Fibroblast of lung (primary cell): ENCODE data around the gene CHST9. TPM values are rescaled to one million over a fixed set of nuclear protein-coding genes. Genes with fewer than 3 reads are reported as not detected.

Experiments
- DNase-seq, 2 donors: peaks; one replicate each; pipeline versions ENCODE4 v3.0.0 to v3.0.0-alpha.2; 2010; ENCODE audit warnings: low read depth in 2 of 2
- H2AFZ ChIP-seq: 2 replicates; pipeline ENCODE4 v1.5.1; 2012; ENCODE audit warnings: low read length, control low read depth, inconsistent platforms
- H3K27ac ChIP-seq: 2 replicates; pipeline ENCODE4 v1.5.1; 2011; ENCODE audit warnings: low read length, control low read depth; ENCODE audit not compliant: insufficient read depth
- H3K27me3 ChIP-seq: 2 replicates; pipeline ENCODE4 v1.5.1; 2011; ENCODE audit warnings: mild to moderate bottlenecking, low read length; ENCODE audit not compliant: control insufficient read depth, insufficient read depth
- H3K36me3 ChIP-seq: 2 replicates; pipeline ENCODE4 v1.5.1; 2011; ENCODE audit warnings: low read length; ENCODE audit not compliant: control insufficient read depth, insufficient read depth
- H3K4me1 ChIP-seq: 2 replicates; pipeline ENCODE4 v1.5.1; 2011; ENCODE audit warnings: low read length; ENCODE audit not compliant: control insufficient read depth, insufficient read depth; ENCODE audit errors: extremely low read depth
- H3K4me2 ChIP-seq: 2 replicates; pipeline ENCODE4 v1.5.1; 2011; ENCODE audit warnings: low read length, control low read depth; ENCODE audit not compliant: insufficient read depth; ENCODE audit errors: extremely low read depth
- H3K4me3 ChIP-seq, 4 experiments: fragments of 200-600 bp in 1 of 4; sonication (generic) in 1 of 4; replicated peaks in 1 of 4; 2 replicates each; pipeline ENCODE4 v1.5.1; 2011 to 2016; ENCODE audit warnings: low read length in 4 of 4, low read depth in 3 of 4, mild to moderate bottlenecking in 3 of 4, control low read depth in 2 of 4, inconsistent platforms in 1 of 4, mixed read lengths in 1 of 4; ENCODE audit not compliant: insufficient read depth in 1 of 4; ENCODE audit errors: control extremely low read depth in 1 of 4
- H3K79me2 ChIP-seq: 2 replicates; pipeline ENCODE4 v1.5.1; 2012; ENCODE audit warnings: mild to moderate bottlenecking, low read length, inconsistent platforms; ENCODE audit not compliant: control insufficient read depth, insufficient read depth
- H3K9ac ChIP-seq: 2 replicates; pipeline ENCODE4 v1.5.1; 2011; ENCODE audit warnings: mild to moderate bottlenecking, low read length, control low read depth; ENCODE audit not compliant: insufficient read depth
- H3K9me3 ChIP-seq: 2 replicates; pipeline ENCODE4 v1.5.1; 2012; ENCODE audit warnings: low read depth, low read length; ENCODE audit not compliant: control insufficient read depth, insufficient read depth
- H4K20me1 ChIP-seq: 2 replicates; pipeline ENCODE4 v1.5.1; 2011; ENCODE audit warnings: low read length; ENCODE audit not compliant: control insufficient read depth, insufficient read depth; ENCODE audit errors: extremely low read depth
- CTCF ChIP-seq, 2 donors: IDR thresholded peaks in 1 of 2; conservative IDR thresholded peaks in 1 of 2; 1 replicate in 1 of 2; 2 replicates in 1 of 2; pipeline ENCODE4 v1.5.1; 2011 to 2012; ENCODE audit warnings: low read length in 2 of 2, control low read depth in 1 of 2, inconsistent platforms in 1 of 2, low read depth in 1 of 2, mild to moderate bottlenecking in 1 of 2
- EZH2 ChIP-seq: IDR thresholded peaks from 2 replicates; pipeline ENCODE4 v1.5.1; 2012; ENCODE audit warnings: low read length, control low read depth, mild to moderate bottlenecking; ENCODE audit errors: missing control alignments
- polyA plus RNA-seq, 2 donors: library from polyadenylated mRNA; depleted of rRNA in 1 of 2; stranded (reverse) in 1 of 2; unstranded in 1 of 2; fragments of >200 nt; gene quantifications; 2 replicates each; pipeline ENCODE4 v1.2.1, GENCODE V29; 2011 to 2012; ENCODE audit warnings: missing spikeins in 1 of 2
- total RNA-seq: library from RNA; depleted of rRNA; stranded (reverse); fragments of >200 nt; gene quantifications from 2 replicates; pipeline ENCODE4 v1.2.1, GENCODE V29; 2014

Gene CHST9
- total and polyA plus RNA-seq, 2 donors (not counting 1 experiment from before 2014, with no cell fraction given): not detected

GRCh38 chr18:27227721-27228120 is 42.6 kb upstream of the CHST9 start:
- Histone ChIP-seq H3K4me1 (no peaks in the 10 kb centered on the region), H3K79me2 (no peaks in the 10 kb centered on the region), H3K9ac (no peak overlapping the region), H3K36me3 (no peaks in the 10 kb centered on the region), H3K27me3 (no peaks in the 10 kb centered on the region), H4K20me1 (no peaks in the 10 kb centered on the region), H3K4me3 (no peak overlapping the region), H2AFZ (no peak overlapping the region), H3K4me2 (no peak overlapping the region), H3K9me3 (no peaks in the 10 kb centered on the region), H3K27ac (no peak overlapping the region)
- DNase-seq: no peak
- TF ChIP-seq EZH2 (no peak), CTCF (conservative IDR thresholded peaks at IDR 0.05 in 1 of 2, IDR thresholded peaks at IDR 0.05 in 1 of 2; ENCODE audit: low read depth in 1 of 2, low read length in 2 of 2) (no peak)

DNA sequence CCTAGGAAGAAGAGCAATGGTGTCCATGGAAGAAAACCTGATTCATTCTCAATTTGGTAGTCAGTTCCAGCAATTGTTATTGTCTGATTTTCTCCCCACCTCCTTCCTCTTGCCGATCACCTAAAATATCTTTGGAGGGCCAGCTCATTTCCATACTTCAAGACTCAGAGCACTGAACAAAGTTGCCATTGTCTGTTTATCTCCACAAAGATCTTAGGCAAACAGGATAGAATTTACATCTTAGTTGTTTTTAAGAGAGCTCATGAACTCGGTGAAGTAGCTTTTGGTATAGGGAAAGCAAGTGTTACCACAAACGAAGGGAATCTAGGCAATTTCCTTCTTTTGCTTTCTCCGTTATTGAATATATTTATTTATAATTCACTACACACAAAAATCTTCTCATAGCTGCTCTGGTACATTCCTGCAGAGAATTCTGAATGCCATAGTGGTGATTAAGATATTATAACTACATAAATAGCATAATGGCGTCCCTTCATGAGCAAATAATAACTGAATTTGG is 41.5 kb upstream of the CHST9 start:
- Histone ChIP-seq H3K4me2 (no peak overlapping the region), H3K4me3 (no peak overlapping the region), H3K27me3 (no peaks in the 10 kb centered on the region), H3K4me1 (no peaks in the 10 kb centered on the region), H3K79me2 (no peaks in the 10 kb centered on the region), H3K36me3 (no peaks in the 10 kb centered on the region), H4K20me1 (no peaks in the 10 kb centered on the region), H2AFZ (no peak overlapping the region), H3K9me3 (no peaks in the 10 kb centered on the region), H3K27ac (no peak overlapping the region), H3K9ac (no peak overlapping the region)
- TF ChIP-seq CTCF (conservative IDR thresholded peaks at IDR 0.05 in 1 of 2, IDR thresholded peaks at IDR 0.05 in 1 of 2; ENCODE audit: low read depth in 1 of 2, low read length in 2 of 2) (no peak), EZH2 (no peak)
- DNase-seq: no peak

GRCh38 chr18:27225947-27226481 is 40.9 kb upstream of the CHST9 start:
- Histone ChIP-seq H3K4me3 (no peak overlapping the region), H3K27ac (no peak overlapping the region), H3K79me2 (no peaks in the 10 kb centered on the region), H3K4me2 (no peak overlapping the region), H2AFZ (no peak overlapping the region), H3K9ac (no peak overlapping the region), H3K9me3 (no peaks in the 10 kb centered on the region), H4K20me1 (no peaks in the 10 kb centered on the region), H3K36me3 (no peaks in the 10 kb centered on the region), H3K4me1 (no peaks in the 10 kb centered on the region), H3K27me3 (no peaks in the 10 kb centered on the region)
- no peak for TF ChIP-seq EZH2
- TF ChIP-seq CTCF (conservative IDR thresholded peaks at IDR 0.05 in 1 of 2, IDR thresholded peaks at IDR 0.05 in 1 of 2; ENCODE audit: low read depth in 1 of 2, low read length in 2 of 2): no peak
- DNase-seq: no peak
